Osteoblast (primary cell): ENCODE data around the gene PDGFRA. TPM values are rescaled to one million over a fixed set of nuclear protein-coding genes. Genes with fewer than 3 reads are reported as not detected.

Experiments used
- DNase-seq: peaks from one replicate; pipeline ENCODE4 v3.0.0; 2011; ENCODE audit warnings: low spot score, mixed read lengths; ENCODE audit not compliant: insufficient read length; ENCODE audit errors: missing footprints
- H2AFZ ChIP-seq: 2 replicates; pipeline ENCODE4 v1.6.0; 2011; ENCODE audit warnings: mild to moderate bottlenecking, low read length
- H3K27ac ChIP-seq: 2 replicates; pipeline ENCODE4 v1.5.1; 2011; ENCODE audit warnings: mild to moderate bottlenecking, low read depth, low read length, moderate library complexity
- H3K27me3 ChIP-seq: 2 replicates; pipeline ENCODE4 v1.6.0; 2012; ENCODE audit warnings: mild to moderate bottlenecking, control low read depth, inconsistent platforms, low read length, moderate library complexity; ENCODE audit not compliant: insufficient read depth
- H3K36me3 ChIP-seq: 2 replicates; pipeline ENCODE4 v1.5.1; 2011; ENCODE audit warnings: mild to moderate bottlenecking, low read length, control low read depth, moderate library complexity; ENCODE audit not compliant: insufficient read depth
- H3K4me1 ChIP-seq: 2 replicates; pipeline ENCODE4 v1.5.1; 2011; ENCODE audit warnings: mild to moderate bottlenecking, low read length, control low read depth, moderate library complexity; ENCODE audit not compliant: insufficient read depth
- H3K4me2 ChIP-seq: 2 replicates; pipeline ENCODE4 v1.6.0; 2011; ENCODE audit warnings: mild to moderate bottlenecking, low read length; ENCODE audit not compliant: insufficient read depth
- H3K4me3 ChIP-seq: fragments of 200-600 bp; sonication (generic); 3 replicates; pipeline ENCODE4 v1.5.1; 2012; ENCODE audit warnings: mild to moderate bottlenecking, low read length, inconsistent platforms; ENCODE audit not compliant: insufficient read depth
- H3K79me2 ChIP-seq: 2 replicates; pipeline ENCODE4 v1.6.0; 2012; ENCODE audit warnings: mild to moderate bottlenecking, low read length, control low read depth, inconsistent platforms; ENCODE audit not compliant: insufficient read depth
- H3K9me3 ChIP-seq: 2 replicates; pipeline ENCODE4 v1.5.1; 2011; ENCODE audit warnings: low read depth, low read length, control low read depth
- H4K20me1 ChIP-seq: 2 replicates; pipeline ENCODE4 v1.6.0; 2012; ENCODE audit warnings: mild to moderate bottlenecking, low read length, control low read depth; ENCODE audit not compliant: insufficient read depth
- total RNA-seq: library from RNA; depleted of rRNA; stranded (reverse); fragments of >200 nt; gene quantifications from 2 replicates; pipeline ENCODE4 v1.2.3, GENCODE V29; 2012
- TF ChIP-seq, protein P1 (sequence below): IDR thresholded peaks from 2 replicates; pipeline ENCODE4 v1.5.1; 2011; ENCODE audit warnings: mild to moderate bottlenecking, low read depth, low read length, moderate library complexity; ENCODE audit errors: extremely low read depth

PDGFRA gene
- total RNA-seq, 1 donor: 316 TPM

DNA sequence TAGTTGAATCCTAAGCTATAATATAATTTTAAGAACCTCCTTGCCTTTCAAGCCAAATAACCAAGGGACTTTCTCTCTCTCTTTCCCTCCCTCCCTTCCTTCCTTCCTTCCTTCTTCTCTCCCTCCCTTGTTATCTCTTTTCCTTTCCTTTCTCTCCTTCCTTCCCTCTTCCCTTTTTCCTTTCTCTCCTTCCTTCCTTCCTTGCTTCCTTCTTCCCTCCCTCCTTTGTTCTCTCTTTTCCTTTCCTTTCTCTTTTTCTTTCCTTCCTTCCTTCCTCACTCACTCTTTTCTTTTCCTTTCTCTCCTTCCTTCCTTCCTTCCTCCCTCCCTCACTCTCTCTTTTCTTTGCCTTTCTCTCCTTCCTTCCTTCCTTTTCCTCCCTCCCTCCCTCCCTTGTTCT, 42.4 kb downstream of the PDGFRA start:
- no peak overlapping the region for H3K4me2 ChIP-seq
- no peaks in the 10 kb centered on the region for H3K27me3 ChIP-seq
- no peak for DNase-seq
- TF ChIP-seq, protein P1, sequence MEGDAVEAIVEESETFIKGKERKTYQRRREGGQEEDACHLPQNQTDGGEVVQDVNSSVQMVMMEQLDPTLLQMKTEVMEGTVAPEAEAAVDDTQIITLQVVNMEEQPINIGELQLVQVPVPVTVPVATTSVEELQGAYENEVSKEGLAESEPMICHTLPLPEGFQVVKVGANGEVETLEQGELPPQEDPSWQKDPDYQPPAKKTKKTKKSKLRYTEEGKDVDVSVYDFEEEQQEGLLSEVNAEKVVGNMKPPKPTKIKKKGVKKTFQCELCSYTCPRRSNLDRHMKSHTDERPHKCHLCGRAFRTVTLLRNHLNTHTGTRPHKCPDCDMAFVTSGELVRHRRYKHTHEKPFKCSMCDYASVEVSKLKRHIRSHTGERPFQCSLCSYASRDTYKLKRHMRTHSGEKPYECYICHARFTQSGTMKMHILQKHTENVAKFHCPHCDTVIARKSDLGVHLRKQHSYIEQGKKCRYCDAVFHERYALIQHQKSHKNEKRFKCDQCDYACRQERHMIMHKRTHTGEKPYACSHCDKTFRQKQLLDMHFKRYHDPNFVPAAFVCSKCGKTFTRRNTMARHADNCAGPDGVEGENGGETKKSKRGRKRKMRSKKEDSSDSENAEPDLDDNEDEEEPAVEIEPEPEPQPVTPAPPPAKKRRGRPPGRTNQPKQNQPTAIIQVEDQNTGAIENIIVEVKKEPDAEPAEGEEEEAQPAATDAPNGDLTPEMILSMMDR: no peak
- no peak overlapping the region for H3K27ac ChIP-seq
- H3K4me3 ChIP-seq: no peak overlapping the region
- no peak overlapping the region for H2AFZ ChIP-seq
- H4K20me1 ChIP-seq: peaks cover 17% of the 10 kb centered on the region
- peaks cover 94% of the 10 kb centered on the region for H3K36me3 ChIP-seq
- H3K79me2 ChIP-seq: peaks cover 11% of the 10 kb centered on the region
- peaks cover 35% of the 10 kb centered on the region for H3K4me1 ChIP-seq
- H3K9me3 ChIP-seq: no peaks in the 10 kb centered on the region

- Histone ChIP-seq H3K27ac (no peak overlapping the region), H3K27me3 (no peaks in the 10 kb centered on the region)
- TF ChIP-seq, protein P1: no peak
Observed at GRCh38 chr4:54272051-54272450, 43.0 kb downstream of the PDGFRA start.

DNA sequence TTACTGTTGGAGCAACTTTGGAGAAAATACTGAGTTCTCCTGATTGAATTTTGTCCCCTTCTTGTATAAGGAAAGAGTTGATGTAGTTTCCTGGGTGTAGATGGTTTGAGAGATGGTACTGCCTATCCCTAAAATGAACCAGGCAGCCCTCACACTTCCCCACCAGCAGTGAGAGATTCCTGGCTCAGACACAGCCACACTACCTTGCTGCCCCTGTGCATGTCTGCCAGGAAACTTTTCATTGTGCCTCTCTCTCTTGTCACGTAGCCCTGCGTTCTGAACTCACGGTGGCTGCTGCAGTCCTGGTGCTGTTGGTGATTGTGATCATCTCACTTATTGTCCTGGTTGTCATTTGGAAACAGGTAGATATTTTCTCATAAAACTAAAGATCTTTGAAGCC, 45.2 kb downstream of the PDGFRA start:
- H3K4me1 ChIP-seq: peaks cover 46% of the 10 kb centered on the region
- no peaks in the 10 kb centered on the region for H3K27me3 ChIP-seq
- peaks cover 93% of the 10 kb centered on the region for H3K36me3 ChIP-seq
- H3K4me3 ChIP-seq: no peak overlapping the region
- peaks cover 13% of the 10 kb centered on the region for H4K20me1 ChIP-seq
- TF ChIP-seq, protein P1: no peak
- H2AFZ ChIP-seq: no peak overlapping the region
- no peaks in the 10 kb centered on the region for H3K9me3 ChIP-seq
- peak overlapping the region; percentile 4 for H3K27ac ChIP-seq
- H3K79me2 ChIP-seq: peaks cover 18% of the 10 kb centered on the region
- no peak overlapping the region for H3K4me2 ChIP-seq
- peak; percentile 65 for DNase-seq

More at GRCh38 chr4:54272051-54272450, 43.0 kb downstream of the PDGFRA start:
- no peak for DNase-seq
- no peak overlapping the region for H2AFZ ChIP-seq
- H3K4me3 ChIP-seq: no peak overlapping the region
- peaks cover 11% of the 10 kb centered on the region for H3K79me2 ChIP-seq
- H3K4me1 ChIP-seq: peaks cover 41% of the 10 kb centered on the region
- peaks cover 17% of the 10 kb centered on the region for H4K20me1 ChIP-seq
- no peak overlapping the region for H3K4me2 ChIP-seq
- H3K9me3 ChIP-seq: no peaks in the 10 kb centered on the region
- peaks cover 94% of the 10 kb centered on the region for H3K36me3 ChIP-seq

DNA sequence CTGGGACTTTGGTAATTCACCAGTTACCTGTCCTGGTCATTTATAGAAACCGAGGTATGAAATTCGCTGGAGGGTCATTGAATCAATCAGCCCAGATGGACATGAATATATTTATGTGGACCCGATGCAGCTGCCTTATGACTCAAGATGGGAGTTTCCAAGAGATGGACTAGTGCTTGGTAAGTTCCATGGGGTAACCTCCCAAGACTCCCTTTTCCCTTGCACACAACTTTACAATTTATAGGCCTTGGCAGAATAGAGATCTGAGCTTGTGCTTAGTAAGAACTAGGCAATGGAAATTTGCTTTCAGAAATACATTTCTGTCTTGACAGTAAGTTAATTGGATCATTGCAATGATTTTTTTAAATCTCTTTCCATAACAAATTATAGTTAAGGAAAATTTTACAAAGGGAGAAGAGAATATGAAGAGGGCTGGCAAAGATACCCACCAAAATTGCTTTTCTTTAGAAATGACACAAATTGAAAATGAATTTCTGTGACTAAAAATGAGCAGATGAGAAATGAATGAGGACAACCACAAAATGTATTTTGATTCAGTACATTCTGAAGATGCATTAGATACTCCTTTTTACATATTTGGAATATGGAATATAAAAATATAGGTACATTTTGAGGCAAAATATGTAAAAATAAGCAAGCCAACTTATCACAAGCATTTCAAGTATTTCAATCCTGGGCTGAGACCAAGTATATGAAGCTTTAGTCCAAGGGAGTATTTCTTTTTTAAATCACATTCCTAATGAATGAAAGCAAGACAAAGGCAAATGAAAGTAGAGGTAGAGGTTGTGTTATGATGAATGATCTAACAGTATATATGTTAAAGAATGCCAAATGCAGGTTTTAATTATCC, 45.9 kb downstream of the PDGFRA start:
- Histone ChIP-seq H3K27me3 (no peaks in the 10 kb centered on the region), H3K36me3 (peaks cover 94% of the 10 kb centered on the region), H3K27ac (peak overlapping the region; percentile 54), H3K79me2 (peaks cover 18% of the 10 kb centered on the region), H3K9me3 (no peaks in the 10 kb centered on the region), H4K20me1 (peaks cover 12% of the 10 kb centered on the region), H2AFZ (no peak overlapping the region), H3K4me2 (no peak overlapping the region), H3K4me3 (no peak overlapping the region), H3K4me1 (peaks cover 49% of the 10 kb centered on the region)
- TF ChIP-seq, protein P1: no peak
- peak; percentile 76 for DNase-seq
